Hippocampal formation (tissue), 2 donors: ENCODE measurements around the gene SLC13A5.
A peak's percentile ranks its signal among the peaks of the same experiment; 100 is the strongest.
"Not testable (repeated sequence)": the region's sequence is repeated elsewhere in the genome, so short reads cannot be mapped to it uniquely, and the experiment has no call there.

Source experiments
- DNase-seq, 2 donors: peaks; one replicate each; lab custom pipeline; 2025; lab: John Stamatoyannopoulos, UW

The SLC13A5 gene

DNA sequence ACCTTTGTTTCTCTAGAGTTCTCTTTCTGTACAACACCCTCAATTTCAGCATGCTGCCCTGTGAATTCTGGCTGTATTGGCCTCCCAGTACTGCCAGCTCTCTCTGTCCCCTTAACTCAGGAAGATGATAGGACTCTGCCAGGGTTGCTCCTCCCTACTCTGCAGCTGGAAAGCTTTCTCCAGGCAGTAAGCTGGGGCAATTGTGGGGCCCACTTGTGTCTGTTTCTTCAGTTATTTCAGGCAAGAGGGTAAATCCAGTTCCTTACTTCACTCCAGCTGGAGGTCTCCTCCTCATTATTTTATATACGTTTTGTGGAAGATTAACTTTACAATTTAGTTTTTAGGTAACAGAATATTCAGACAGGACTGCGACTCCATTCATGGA lies 51.7 kb downstream of the SLC13A5 start:
- no peak for DNase-seq

DNA sequence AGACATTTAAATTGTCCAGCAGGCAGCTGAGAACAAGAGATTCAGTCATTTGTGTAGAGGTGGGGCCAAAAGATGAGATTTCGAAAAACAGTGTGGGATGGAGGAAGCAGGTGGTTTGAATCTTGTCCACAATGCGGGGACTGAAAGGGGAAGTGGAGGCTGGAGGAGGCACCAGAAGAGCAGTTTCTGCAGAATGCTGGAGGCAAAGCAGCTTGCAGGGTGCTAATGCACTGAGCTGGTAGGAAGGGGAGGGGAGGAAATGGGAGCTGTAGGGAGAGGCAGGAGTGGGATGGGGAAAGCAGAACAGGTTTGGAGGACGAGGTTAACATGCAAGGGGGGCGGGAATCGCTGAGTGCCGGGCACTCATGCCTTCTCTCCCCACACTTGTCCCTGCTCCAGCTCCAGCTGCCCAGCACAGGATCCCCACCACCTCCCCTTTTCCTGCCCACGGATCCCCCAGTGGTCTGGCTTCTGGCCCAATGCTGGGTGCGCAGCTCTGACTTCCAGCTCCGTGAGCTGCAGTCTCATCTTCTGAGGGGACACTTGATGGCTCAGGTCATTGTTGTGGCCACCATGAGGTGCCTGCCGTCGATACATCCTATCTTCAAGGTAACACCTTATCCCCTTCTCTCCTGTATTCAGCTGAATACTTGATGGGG lies 52.2 kb downstream of the SLC13A5 start:
- DNase-seq = peak in 1 of 2 donors; percentile 21

DNA sequence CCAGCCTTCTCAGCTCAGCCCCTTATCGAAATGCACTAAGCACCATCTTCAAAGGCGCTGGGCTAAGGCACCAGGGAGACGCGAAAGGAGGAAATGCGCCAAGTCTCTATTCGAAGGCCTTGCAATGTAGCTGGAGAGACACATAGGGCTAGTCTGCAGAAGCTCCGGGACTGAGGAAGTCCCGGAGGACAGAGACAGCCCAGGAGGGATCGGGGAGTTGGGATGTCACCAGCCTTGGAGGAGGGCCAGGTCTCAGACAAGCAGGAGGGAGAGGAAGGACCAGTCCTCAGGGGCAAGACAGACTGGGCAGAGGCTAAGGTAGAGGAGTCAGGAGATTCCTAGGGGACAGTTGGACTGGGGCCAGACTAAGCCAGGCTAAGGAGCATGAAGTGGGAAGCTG lies 53.1 kb downstream of the SLC13A5 start:
- DNase-seq = no peak

DNA sequence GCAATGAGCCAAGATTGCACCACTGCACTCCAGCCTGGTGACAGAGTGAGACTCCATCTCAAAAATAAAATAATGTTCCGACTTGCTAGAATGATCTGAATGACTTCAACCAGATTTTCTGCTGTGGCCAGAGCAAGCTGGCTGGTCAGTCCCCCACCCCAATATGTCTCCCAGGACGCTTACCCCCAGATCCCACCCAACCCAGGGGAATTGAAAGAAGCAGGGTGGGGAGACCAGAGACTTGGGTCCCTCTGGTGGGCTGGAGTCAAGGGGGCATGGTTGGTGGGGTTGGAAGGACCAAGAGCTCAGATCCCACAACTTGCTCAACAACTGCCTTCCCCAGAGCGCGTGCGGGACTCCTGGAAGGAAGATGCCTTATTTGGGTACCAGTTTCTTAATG lies 54.8 kb downstream of the SLC13A5 start:
- DNase-seq = not testable (repeated sequence)

DNA sequence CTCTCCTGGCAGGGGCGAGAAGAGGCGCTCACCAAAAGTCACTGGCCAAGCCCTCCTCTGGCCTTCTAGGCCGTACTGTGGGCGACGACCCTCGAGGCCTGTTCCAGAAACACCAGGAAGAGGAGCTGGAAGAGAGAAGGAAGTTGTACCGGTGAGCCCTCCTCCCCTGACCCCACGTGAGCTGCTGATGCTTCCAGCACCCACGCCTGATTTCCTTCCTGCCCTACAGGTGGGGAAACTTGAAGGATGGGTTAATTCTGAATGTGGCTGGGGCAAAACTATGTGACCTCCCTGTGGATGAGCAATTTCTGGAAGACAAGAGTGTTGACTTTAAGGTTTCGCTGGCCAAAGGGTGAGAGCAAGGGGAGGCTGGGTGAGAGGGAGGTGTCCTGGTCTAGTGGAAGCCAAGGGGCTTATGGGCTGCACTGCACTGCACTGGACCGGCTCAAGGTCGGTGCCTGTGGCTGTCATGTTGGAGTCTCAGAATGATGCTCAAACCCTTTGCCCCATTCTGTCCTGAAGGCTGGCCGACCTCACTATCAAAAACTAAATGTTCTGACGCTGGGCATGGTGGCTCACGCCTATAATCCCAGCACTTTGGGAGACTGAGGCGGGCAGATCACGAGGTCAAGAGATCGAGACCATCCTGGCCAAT lies 55.4 kb downstream of the SLC13A5 start:
- no peak for DNase-seq

DNA sequence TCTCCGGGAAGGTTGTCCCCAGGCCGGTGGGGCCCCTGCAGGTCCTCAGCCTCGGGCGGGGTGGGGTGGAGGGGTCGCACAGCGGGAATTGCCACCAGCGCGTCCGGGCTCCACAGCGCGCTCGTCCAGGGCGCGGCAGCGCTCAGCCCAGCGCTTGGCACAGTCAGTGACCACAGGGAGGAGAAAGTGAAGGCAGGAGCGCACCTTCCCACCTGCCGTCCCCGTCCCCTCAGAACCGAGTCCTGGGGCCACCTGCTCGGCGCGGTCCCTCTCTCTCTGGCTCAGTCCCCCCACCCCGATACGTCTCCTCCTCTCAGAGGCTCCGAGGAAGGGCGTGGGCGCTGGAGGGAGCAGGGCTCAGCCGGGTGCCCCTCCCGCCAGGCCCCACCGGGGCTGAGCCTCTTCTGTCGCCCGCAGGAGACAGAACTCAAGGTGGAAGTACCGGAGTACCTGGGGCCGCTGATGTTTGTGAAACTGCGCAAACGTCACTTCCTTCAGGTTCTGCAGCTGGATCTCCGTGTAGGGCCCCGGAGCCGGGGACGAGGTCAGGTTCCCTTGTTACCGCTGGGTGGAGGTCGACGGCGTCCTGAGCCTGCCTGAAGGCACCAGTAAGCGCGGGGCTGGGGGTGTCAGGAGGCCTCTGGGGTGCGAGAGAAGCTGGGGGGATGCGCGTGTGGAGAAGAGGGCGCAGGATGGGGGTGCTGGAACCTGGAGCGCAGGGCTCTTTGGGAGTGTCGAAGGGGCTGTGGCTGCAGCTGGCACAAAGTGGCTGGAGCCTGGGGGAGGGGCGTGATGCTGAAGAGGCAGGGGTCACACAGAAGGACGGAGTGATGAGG lies 56.2 kb downstream of the SLC13A5 start:
- DNase-seq = not testable (repeated sequence)

DNA sequence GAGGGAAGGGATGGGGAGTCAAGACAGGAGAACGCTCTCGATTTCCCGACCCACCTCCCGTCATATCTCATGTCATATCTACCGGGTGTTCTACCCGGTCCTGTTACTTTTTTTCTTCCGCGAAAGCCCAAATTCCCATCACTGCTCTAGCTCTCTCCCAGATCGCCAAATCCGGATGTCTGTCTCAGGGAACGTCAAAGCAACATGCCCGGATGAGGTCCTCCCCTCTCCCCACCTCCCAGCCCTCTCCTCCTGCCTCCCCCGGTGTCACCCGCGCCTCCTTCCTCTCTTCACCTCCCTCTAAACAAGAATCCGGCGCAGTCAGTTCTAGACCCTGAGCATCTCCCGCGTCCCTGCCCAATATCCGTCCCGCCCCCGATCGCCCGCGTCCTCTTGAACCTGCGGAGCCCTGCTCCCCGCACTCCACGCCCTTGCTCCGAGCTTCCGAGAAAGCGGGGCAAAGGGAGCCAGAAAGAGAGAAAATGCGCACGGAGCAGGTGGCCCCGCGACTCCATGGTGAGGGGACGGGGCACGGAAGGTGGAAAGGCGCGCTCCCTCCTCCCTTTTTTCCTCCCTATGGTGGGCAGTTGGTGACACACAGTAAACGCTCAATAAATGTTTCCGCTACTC lies 57.3 kb downstream of the SLC13A5 start:
- DNase-seq = not testable (repeated sequence)

DNA sequence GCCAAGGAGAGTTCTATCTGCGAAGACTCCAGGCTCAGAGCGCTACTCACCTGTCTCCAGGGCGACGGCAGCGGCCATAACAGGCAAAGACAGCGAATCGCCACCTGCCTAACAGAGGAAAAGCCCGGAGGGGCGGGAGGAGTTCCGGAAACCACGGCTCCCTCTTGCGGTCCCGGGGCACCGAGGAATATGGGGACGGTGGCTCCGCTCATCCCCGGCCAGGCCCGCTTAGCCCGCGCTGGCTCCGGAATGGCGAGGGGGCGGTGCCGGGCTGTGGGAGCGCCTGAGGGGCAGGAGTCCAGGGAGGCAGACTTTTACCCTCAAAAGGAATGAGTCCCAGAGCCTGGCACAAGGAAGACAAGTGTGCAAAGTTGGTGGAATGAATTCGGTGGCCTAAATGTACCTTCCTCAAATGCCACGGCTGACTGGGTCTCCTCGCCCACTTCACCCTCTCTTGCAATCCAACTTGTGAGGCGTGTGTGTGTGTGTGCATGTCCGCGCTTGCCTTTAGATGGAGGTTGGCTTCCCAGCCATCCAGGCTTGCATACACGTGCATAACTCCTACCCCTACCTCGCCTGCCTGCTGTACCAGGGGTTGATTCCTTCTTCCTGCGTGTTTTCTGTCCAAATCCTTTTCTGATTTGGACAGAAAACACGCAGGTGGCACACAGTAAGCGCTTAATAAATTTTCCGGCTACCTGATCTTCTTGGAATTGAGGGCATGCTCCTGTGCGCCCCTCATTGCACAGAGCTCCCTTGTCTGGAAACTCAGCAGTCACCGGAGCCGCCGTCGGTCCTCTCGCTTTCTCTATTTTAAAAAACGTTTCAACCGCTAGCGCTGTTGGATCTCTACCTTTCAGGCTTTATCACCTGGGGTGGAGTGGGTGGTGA lies 58.1 kb downstream of the SLC13A5 start:
- DNase-seq = no peak

DNA sequence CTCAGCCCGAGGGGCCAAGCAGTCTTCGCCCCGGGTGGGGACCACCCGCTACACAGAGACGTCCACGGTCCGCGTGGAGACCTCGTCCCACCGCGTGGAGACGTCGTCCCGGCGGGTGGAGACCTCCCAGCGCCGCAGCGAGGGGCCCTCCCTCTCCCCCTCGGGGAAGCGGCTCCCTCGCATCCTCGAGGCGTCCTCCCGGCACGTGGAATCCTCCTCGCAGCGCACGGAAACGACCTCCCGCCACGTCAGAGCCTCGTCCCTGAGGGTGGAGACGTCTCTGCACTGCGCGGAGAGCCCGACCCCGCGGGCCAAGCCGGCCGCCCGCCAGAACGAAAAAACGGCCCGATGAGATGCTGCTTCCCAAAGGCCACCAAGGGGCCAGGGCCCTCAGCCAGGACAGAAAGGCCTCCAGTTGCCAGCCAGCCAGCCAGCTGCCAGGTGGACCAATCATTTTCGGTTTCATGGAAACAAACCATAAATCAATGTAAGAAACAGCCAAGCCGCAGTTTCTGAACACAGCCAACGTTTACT lies 61.2 kb downstream of the SLC13A5 start:
- DNase-seq = no peak

DNA sequence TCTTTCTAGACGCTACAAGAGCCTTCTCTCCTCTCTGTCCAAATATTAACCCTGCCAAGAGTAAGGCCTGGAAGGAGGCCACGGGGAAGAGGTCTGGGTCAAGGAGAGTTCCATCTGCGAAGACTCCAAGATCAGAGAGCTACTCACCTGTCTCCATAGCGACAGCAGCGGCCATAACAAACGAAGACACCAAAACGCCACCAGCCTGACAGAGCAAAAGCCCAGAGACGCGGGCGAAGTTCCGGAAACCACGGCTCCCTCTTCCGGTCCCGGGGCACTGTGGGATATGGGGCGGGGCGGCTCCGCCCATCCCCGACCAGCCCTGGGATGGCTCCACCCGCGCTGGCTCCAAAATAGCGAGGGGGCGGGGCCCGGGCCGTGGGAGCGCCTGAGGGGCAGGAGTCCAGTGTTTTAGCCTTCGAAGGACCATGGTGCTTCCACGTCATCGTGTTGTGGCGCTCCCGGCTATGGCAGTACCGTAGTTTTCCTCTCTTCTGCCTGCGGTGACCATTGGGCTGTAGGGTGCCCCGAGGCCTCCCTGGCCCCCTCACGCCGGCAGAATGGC lies 61.7 kb downstream of the SLC13A5 start, which contains the start of the genes C17orf100 and MED31:
C17orf100 (plus strand) TSS at position 409 of the 565 bp plus-strand sequence; CDS start at position 561, 152 bp downstream.
MED31 (minus strand) TSS at position 252 of the 565 bp plus-strand sequence; CDS start at position 175, 77 bp downstream.
- peak; percentile 78 to 94 for DNase-seq

DNA sequence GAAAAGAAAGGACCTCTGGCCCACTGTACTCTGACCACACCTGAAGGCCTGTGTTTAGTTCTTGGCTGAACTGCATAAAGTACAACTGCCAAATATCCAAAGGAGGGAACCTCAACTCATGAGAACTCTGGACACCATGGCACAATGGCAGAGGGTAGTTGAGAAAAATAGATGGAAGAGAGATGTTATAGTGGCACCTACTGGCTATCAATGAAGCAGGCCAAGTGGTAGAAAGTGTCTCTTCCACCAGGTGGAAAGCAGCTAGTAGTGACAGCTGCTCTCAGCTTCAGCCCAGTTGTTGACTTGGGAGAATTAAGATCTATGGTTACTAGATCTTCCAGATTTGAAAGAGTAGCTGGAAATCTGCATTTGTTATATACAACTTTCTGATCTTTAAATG lies 65.0 kb downstream of the SLC13A5 start:
- no peak for DNase-seq

DNA sequence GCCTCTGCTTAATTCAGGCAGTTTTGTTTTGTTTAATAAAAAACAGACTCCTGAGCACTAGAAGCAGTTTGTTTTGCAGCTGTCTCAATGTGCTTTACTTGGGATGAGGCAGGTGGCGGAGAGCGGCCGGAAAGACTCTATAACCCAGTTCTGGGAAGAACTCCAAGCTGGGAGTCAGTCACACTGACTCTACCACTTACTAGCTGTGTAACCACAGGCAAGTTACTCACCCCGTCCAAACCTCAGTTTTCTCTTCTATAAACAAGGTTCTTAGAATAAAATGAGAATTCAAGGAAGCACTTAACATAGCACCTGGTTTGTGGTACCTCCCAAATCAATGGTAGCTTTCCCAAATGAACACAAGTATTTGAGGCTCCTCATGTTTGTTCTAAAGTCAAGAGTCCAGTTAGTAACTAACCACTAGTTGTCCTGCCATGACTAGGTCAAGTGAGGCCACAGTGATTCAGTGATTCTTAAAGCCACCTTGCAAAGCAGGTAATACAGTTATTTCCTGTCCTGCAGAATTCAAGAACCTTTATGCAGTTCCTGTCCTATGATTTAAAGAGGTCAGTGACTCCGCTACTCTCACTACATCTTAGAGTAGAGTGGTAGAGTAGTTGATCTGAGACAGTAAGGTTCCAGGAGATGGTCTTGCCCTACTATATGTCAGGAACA lies 69.6 kb downstream of the SLC13A5 start:
- no peak for DNase-seq

DNA sequence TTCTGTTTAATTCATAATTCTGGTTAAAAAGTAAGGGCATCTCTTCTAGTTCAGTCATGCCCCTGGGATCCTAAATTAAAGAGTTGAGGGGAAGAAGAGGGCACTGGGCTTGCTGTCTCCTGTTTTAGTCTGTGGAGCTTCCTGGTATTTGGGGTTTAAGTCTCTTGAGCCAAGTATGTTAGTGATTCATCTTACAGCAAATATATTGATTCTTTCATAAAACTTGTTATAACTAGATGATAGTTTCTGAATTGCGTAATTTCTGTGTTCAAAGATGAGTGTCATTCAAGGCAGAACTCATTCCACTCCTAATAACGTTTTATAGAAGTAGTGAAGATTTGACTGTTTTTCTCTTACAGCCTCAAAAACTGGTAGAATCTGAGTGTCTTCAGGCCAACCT lies 70.6 kb downstream of the SLC13A5 start:
- DNase-seq = no peak

DNA sequence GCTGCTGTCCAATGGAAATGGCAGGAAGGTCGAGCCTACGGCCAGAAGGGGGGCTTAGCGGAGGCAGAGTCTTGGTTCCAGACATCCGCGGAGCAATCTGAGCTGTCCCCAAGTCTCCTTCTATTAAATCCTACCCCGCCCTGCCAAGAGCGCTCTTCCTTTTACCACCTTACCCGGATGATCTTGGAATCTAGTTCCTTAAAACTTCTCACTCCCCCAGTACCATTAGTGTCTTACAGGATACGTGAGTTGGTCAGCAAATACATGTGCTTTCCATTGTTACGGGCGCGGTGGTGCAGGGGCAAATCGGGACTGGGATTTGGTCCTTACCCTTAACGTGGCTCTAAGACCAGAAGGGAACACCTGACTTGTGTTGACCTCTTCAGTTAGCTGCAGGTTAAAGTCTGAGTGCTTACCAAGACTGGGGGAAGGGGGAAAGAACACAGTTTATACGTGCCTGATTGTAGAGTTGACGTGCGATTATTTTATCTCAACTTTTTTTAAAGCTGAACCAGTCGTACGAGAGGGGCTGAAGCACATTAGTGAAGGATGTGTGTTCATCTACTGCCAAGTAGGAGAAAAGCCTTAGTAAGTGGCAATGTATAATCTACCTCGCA lies 71.8 kb downstream of the SLC13A5 start:
- DNase-seq = no peak

DNA sequence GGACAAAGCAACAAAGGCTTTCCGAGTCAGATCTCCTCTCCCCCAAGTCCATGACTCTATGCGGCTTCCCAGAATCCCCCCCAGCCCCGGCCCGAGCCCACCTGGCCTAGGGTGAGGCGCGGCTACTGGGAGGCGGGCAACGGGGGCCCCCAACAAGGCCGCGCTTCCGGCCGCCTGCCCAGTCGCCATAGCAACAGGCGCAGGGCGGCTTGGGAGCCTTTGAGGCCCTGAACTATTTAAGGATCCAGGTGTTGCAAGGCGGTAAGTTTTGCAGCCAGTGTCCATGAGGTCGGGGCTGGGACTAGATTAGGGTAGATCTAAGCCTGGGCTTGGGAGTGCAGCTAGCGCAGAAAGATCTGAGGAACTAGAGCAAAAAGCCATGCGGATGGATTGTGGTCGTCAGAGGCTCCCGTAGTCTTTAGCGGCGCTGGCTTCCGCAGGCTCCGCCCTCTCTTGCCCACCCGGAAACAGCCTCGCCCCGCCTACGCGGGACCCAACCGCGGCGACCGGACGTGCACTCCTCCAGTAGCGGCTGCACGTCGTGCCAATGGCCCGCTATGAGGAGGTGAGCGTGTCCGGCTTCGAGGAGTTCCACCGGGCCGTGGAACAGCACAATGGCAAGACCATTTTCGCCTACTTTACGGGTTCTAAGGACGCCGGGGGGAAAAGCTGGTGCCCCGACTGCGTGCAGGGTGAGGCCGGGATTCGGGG lies 72.5 kb downstream of the SLC13A5 start, which contains the start of the genes KIAA0753 and TXNDC17:
KIAA0753 (minus strand) TSS at position 176 of the 711 bp plus-strand sequence. CDS start 5,608 bp downstream, outside the sequence.
TXNDC17 (plus strand) TSS at position 525 of the 711 bp plus-strand sequence; CDS start at position 548, 23 bp downstream.
- peak; percentile 87 for DNase-seq

DNA sequence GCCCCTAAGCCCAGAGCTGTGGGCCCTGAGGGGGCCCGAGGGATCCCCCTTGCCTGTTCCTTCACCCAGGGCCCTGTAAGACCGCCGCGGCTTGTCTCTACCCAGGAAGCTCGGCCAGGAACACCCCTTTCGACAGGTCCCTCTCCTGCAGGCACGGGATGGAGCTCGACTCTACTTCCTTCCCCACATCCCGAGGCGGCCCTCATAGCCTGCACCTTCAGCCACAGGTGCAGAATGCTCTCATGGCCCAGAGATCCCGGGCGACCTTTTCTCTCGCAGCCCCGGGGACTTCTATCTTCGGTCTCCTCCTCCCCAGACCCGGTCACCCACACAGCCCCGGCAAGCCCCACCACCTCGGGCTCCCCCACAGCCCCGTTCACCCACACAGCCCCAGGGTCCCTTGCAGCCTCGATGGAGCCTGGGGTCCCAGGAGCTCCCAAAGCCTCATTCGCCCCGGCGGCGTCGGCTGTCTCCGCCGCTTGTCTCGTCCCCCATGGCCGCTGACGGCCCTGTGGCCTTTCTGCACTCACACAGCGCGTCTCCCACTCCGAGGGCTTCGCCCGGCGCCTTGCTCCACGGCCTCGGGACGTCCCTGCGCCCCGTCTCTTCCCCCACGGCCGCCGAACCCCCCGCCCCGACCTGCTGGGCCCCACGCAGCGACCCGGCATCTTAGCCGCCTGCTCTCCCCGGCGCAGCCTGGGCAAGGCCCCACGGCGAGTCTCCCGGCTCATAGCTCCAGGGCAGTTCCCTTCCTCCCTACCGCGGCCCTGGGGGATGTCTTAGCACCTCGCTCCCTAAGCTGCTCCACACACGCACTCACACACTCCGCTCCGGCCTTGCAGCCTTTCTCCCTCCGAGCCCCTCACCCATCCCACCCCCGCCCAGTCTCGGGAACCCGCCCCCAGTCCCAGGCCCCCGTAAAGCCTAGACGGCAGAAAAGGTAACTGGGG lies 73.3 kb downstream of the SLC13A5 start:
- no peak for DNase-seq

DNA sequence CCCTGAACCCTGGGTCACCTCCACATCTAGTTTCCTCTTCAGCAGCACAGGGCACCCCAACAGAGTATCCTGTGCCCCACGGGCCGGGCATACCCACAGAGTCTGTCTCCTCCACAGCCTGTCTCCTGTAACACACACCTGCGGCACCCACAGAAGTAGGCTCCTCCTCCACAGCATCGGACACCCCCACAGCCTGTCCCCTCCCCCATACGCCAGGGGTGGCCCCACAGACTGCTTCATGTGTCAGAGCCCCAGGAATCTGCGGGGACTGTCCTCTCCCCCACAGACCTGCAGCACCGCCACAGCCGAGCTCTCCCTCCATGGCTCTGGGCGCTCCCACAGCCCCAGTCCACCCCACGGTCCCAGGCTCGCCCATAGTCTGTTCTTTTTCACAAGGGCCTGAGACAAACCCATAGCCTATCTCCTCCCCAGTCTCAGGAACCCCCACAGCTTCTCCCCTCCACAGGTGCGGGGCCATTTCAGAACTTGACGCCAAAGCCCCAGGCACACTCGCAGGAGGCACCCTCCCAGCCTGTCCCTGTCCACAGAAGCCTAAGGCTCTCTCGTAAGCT lies 74.1 kb downstream of the SLC13A5 start:
- no peak for DNase-seq
